ENCODE measurements around the gene ZNF521. TPM values are rescaled to one million over a fixed set of nuclear protein-coding genes. Genes with fewer than 3 reads are reported as not detected.

ZNF521 gene
- total and polyA plus RNA-seq, 10 of the 15 experiments (the other 5 are each of a cell fraction or from before 2014, with no cell fraction given) = 0.02 to 0.05 (median 0.04) TPM; not detected in 6

- no peak for FAIRE-seq
- 27% methylated on average over 7 of the region's 7 CpGs for WGBS (ENCODE audit: insufficient coverage, insufficient replicate concordance, low lambda C conversion rate, missing lambda C conversion rate)
- no peaks in the 10 kb centered on the region for H3K27me3 ChIP-seq (replicated peaks in 1 of 2; ENCODE audit: control insufficient read depth in 2 of 2, insufficient read depth in 2 of 2, low read length in 1 of 2)
- no peaks in the 10 kb centered on the region for H3K79me2 ChIP-seq (ENCODE audit: control insufficient read depth, insufficient read depth, low read length)
- H3K9ac ChIP-seq (ENCODE audit: control insufficient read depth, insufficient read depth, low read length) = no peak overlapping the region
- H3K4me2 ChIP-seq (ENCODE audit: control insufficient read depth, insufficient read depth) = no peak overlapping the region
- intact Hi-C loops (cut with micrococcal nuclease; ENCODE audit: unreplicated experiment) (no loop called here), in situ Hi-C loops (cut with MboI) (no loop called here)
- ChIA-PET CTCF (no interaction called here), RAD21 (ENCODE audit: unreplicated experiment) (no interaction called here), SMC1A (ENCODE audit: uncharacterized antibody, unreplicated experiment) (interaction anchor here (0.6 kb wide), 1 partner anchor 24 kb away, joined by 3 read pairs; no protein-coding TSS in a partner anchor), POLR2A (no interaction called here)
- ATAC-seq = no peak
- no peak overlapping the region for H3K4me3 ChIP-seq
- no peaks in the 10 kb centered on the region for H3K4me1 ChIP-seq (ENCODE audit: control insufficient read depth, insufficient read depth, low read length)
- DNase-seq (ENCODE audit: low read depth, low spot score) = no peak
- no peaks in the 10 kb centered on the region for H4K20me1 ChIP-seq (ENCODE audit: control insufficient read depth, insufficient read depth)
- no TSS peak for BruUV-seq (replicated peaks)
- no peaks in the 10 kb centered on the region for H3K9me3 ChIP-seq (replicated peaks; ENCODE audit: control insufficient read depth, insufficient read depth, low read length)
- H3K36me3 ChIP-seq (ENCODE audit: control insufficient read depth in 2 of 2, insufficient read depth in 2 of 2, low read length in 1 of 2) = no peaks in the 10 kb centered on the region
- H3K27ac ChIP-seq (ENCODE audit: control insufficient read depth, insufficient read depth) = no peak overlapping the region
- H2AFZ ChIP-seq (ENCODE audit: control insufficient read depth, low read depth, low read length) = no peak overlapping the region
- TF ChIP-seq ZNF24 (IDR thresholded peaks at IDR 0.05) (no peak), TAF1 (IDR thresholded peaks at IDR 0.05; ENCODE audit: borderline replicate concordance, low read depth, low read length) (no peak), MYC (IDR thresholded peaks at IDR 0.05; ENCODE audit: insufficient read depth, insufficient read length, insufficient replicate concordance, low read length, severe bottlenecking) (no peak), EGR1 (IDR thresholded peaks at IDR 0.05; ENCODE audit: borderline replicate concordance in 1 of 2, low read depth in 2 of 2, low read length in 2 of 2) (no peak), NR2C2 (IDR thresholded peaks at IDR 0.05; ENCODE audit: borderline replicate concordance, control insufficient read depth, insufficient read length, low read depth) (no peak), SUZ12 (IDR thresholded peaks at IDR 0.05; ENCODE audit: unreplicated experiment) (no peak), NFXL1 (IDR thresholded peaks at IDR 0.05; ENCODE audit: borderline replicate concordance) (no peak), RAD51 (IDR thresholded peaks at IDR 0.05) (no peak)
These were observed 177.6 kb downstream of the ZNF521 start for GRCh38 chr18:25174324-25174723.

GRCh38 chr18:25171334-25171733 lies 180.6 kb downstream of the ZNF521 start:
- POLR2A ChIA-PET = no interaction called here
- CTCF ChIA-PET = interaction anchor here (1.6 kb wide), 1 partner anchor 31 kb away, joined by 3 read pairs; no protein-coding TSS in a partner anchor
- Histone ChIP-seq H3K4me3 (no peak overlapping the region), H3K4me2 (ENCODE audit: control insufficient read depth, insufficient read depth) (no peak overlapping the region), H3K9me3 (replicated peaks; ENCODE audit: control insufficient read depth, insufficient read depth, low read length) (no peaks in the 10 kb centered on the region), H3K79me2 (ENCODE audit: control insufficient read depth, insufficient read depth, low read length) (no peaks in the 10 kb centered on the region), H3K27me3 (replicated peaks in 1 of 2; ENCODE audit: control insufficient read depth in 2 of 2, insufficient read depth in 2 of 2, low read length in 1 of 2) (no peaks in the 10 kb centered on the region), H3K9ac (ENCODE audit: control insufficient read depth, insufficient read depth, low read length) (no peak overlapping the region), H2AFZ (ENCODE audit: control insufficient read depth, low read depth, low read length) (no peak overlapping the region), H3K4me1 (ENCODE audit: control insufficient read depth, insufficient read depth, low read length) (no peaks in the 10 kb centered on the region), H3K36me3 (ENCODE audit: control insufficient read depth in 2 of 2, insufficient read depth in 2 of 2, low read length in 1 of 2) (no peaks in the 10 kb centered on the region), H4K20me1 (ENCODE audit: control insufficient read depth, insufficient read depth) (no peaks in the 10 kb centered on the region), H3K27ac (ENCODE audit: control insufficient read depth, insufficient read depth) (no peak overlapping the region)
- RAD21 ChIA-PET (ENCODE audit: unreplicated experiment) = no interaction called here
- intact Hi-C loops (cut with micrococcal nuclease; ENCODE audit: unreplicated experiment) (no loop called here), in situ Hi-C loops (cut with MboI) (no loop called here)
- SMC1A ChIA-PET (ENCODE audit: uncharacterized antibody, unreplicated experiment) = no interaction called here
- FAIRE-seq (no peak), DNase-seq (ENCODE audit: low read depth, low spot score) (no peak), ATAC-seq (no peak)
- WGBS (ENCODE audit: insufficient coverage, insufficient replicate concordance, low lambda C conversion rate, missing lambda C conversion rate) = 48% methylated on average over 3 of the region's 3 CpGs
- no TSS peak for BruUV-seq (replicated peaks)
- TF ChIP-seq FOS (IDR thresholded peaks at IDR 0.05; ENCODE audit: borderline replicate concordance, extremely low read depth, insufficient read length) = no peak
- TF ChIP-seq MTA3 (IDR thresholded peaks at IDR 0.05; ENCODE audit: borderline replicate concordance, low read length) = no peak
- TF ChIP-seq SKIL (IDR thresholded peaks at IDR 0.05; ENCODE audit: low read depth, poor library complexity, severe bottlenecking) = no peak
- TF ChIP-seq NKRF (conservative IDR thresholded peaks at IDR 0.05) = no peak
- TF ChIP-seq BACH1 (IDR thresholded peaks at IDR 0.05; ENCODE audit: borderline replicate concordance) = no peak
- no peak for TF ChIP-seq TCF7 (IDR thresholded peaks at IDR 0.05; ENCODE audit: borderline replicate concordance)
- no peak for TF ChIP-seq KAT2A (conservative IDR thresholded peaks at IDR 0.05; ENCODE audit: control insufficient read depth, low read depth, low read length)
